GM18861 (cell line): Measurements from ENCODE around the gene F11.
"Not testable (repeated sequence)": the region's sequence is repeated elsewhere in the genome, so short reads cannot be mapped to it uniquely, and the experiment has no call there.

ENCODE experiments used
- ATAC-seq: cut with Tn5 transposase; IDR thresholded peaks from one replicate; pipeline ENCODE4 v1.9.1; 2021; ENCODE audit not compliant: unreplicated experiment

The F11 gene

DNA sequence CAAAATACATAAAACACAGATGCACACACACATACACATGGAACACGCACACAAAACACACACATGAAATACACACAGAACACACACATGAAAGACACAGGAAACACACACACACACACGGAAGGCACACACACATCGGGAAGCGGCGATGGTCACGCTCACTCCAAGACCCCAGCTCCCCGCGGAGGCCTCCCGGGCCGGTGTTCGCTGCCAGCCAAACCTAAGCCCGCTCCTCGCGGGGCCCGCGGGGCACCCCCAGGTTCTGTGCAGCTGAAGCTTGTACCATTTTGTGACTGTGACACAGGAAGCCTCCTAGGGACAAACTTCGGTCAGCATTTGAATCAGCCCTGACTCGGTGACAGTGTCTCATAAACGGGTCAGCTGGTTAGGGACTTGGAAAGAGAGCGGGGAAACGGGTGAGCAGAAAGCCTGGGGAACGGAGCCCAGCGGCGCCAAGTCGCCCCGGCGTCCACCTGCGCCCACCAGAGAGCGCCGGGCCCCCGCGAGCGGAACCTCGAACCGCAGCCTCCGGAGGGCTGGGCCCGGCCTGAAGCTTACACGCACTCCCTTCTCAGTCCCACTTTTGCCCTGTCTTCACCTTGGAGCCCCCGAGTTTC is 32.1 kb downstream of the F11 start:
- no peak for ATAC-seq

DNA sequence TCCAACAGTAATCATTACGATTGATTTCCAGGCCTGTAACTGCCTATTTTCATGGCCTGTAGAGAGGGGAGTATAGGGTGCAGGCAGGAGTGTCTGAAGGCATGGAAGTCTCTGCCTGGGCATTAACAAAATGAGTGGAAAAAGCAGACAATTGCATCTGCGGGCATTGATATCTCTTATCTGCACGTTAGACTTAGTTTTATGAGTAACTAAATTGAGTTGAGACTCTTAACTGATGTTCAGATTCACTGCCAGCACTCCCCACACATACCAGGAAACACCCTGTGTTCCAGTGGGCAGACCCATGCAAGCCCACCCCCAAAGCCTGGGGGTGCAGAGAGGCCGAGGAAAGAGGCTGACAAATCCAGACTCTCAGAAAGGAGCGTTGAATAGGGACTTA is 33.3 kb downstream of the F11 start:
- no peak for ATAC-seq

DNA sequence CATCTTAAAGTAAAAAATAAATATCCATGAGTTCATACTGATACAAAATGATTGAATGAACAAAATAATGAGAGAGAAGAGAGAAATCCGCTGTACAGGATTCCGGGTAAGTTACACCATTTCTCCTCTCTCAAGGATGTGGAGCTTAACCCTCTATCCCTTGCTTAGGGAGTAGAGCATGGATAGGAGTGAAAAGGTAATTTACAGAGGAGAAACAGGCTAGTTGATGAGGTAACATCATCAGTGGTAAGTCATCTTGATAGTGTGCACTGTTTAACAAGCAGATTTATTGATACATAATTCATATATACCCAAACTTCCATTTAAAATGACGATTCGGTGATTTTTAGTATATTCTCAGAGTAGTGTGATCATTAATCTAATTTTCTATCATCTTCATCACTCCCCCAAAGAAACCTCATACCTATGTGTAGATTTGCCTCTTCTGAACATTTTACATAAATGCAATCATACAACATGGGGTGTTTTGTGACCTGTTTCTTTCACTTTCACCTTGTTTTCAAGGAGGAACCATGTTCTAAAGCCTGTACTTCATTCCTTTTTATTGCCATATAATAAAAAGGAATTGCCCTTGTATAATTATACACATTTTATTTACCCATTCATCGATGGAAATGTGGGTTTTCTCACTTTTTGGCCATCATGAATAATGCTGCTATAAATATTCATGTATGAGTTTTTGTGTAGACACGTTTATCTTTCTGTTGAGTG is 34.8 kb downstream of the F11 start:
- no peak for ATAC-seq

DNA sequence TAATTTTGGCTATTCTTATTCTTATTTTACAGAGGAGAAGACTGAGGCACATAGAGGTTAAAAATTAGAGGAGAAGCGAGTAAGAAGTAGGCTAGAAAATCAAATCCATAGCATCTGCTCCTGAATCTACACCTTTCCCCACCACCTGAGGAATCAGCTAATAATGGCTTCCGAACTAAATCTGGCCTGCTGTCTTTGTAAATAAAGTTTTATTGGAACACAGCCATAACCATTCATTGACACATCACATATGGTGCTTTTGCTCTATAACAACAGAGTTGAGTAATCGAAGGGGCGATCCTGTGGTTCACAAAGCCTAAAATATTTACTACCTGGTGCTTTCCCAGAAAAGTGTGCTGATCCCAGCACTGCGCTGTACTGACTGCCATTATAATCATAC is 38.2 kb downstream of the F11 start:
- no peak for ATAC-seq

DNA sequence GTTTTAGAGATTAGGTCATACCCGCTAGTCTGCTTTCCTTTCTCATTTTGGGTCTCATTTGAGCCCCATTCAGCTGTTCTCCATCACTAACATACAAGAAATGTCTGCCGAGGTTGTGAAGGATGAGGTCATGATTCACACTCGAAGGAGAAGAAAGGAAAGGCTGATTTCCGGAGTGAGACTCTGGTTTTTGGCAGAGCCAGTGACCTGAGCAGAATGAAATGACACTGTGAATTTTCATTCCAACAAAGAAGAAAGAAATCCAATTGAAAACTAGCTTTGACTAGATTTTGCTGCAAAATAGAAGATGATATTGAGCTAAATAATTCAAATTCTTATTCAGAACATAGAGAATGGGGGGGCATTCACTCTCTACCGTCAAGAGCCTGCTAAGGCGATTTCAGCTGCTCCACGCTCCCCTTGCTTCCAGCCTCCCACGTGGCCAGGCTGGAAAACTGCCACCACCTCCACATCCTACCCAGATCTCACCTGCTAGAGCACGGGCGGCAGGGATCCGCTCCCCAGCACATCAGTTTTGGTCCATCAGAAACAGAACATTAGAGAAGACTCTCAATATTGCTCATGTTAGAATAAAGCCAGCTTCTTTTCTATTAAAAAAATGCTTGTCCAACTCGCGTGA is 39.0 kb downstream of the F11 start:
- no peak for ATAC-seq

DNA sequence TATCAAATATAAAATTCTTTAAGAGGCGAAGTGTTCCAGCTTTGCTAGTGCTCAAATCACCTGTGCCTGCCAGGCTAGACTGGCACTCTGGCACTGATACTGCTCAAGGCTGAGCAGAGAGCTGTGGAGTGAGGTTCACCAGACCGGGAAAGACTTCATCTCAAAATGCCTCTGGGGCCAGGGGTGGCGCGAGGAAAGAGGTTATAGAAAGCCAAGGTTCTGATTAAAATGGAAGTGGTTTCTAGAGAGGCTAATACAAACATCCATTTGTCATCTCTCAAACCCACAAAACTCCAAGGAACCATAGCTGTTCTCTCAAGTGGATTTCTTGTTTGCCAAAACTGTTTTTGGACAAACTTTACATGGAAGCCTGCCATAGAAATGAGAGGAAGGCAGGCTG is 41.5 kb downstream of the F11 start:
- no peak for ATAC-seq

DNA sequence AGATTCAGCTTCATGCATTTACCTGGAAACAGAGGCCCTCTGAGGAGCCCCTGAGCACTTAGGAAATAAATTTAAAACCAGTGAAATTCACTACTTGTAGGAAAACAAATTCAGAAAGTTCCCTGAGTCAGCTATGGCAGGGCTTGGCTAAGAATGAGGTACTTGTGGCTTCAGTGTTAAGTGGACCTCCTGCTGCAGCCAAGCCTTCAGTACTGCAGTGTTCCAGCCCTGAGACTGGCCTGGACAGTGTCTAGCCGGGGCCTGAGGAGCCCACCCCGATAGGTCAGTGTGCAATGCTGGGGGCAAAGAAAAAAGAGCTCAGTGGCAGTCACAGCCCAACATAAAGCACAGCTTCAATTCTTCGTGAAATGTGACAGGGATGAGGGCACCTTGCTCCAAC is 41.9 kb downstream of the F11 start:
- ATAC-seq: no peak

DNA sequence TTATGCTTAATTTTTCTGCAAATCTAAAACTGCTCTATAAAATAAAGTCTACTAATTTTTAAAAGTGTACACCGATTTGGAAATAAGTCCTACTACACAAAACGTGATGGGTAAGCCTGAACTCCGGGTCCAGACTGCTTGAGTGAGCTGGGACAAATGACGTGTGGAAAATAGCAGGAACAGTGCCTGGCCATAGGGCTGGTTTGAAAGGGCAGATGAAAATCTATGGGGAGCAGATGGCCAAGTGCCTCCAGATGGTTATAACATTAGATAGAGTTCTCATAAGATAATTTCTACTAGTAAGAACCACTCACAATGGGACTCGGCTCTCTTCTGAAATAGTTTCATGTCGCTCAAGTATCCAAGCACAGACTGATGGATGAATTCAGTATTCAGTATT is 52.5 kb downstream of the F11 start:
- no peak for ATAC-seq

DNA sequence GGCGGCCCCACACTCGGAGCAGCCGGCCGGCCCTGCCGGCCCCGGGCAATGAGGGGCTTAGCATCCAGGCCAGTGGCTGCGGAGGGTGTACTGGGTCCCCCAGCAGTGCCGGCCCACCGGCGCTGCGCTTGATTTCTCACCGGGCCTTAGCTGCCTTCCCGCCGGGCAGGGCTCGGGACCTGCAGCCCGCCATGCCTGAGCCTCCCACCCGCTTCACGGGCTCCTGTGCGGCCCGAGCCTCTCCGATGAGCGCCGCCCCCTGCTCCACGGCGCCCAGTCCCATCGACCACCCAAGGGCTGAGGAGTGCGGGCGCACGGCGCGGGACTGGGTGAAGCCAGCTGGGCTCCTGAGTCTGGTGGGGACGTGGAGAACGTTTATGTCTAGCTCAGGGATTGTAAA is 58.7 kb downstream of the F11 start:
- not testable (repeated sequence) for ATAC-seq

DNA sequence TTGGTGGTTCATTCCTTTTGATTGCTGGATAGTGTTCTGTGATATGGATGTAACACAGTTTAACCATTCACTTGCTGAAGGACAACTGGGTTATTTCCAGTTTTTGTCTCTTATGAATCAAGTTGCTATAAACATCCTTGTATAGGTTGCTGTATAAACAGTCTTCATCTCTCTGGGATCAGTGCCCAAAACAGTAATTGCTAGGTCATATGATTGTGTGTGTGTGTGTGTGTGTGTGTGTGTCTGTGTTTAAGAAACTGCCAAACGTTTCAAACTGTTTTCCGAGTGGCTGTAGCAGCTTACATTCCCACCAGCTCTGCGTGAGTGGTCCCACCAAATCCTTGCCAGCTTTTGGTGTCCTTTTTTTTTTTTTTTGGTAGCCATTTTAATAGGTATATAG is 60.4 kb downstream of the F11 start:
- no peak for ATAC-seq

DNA sequence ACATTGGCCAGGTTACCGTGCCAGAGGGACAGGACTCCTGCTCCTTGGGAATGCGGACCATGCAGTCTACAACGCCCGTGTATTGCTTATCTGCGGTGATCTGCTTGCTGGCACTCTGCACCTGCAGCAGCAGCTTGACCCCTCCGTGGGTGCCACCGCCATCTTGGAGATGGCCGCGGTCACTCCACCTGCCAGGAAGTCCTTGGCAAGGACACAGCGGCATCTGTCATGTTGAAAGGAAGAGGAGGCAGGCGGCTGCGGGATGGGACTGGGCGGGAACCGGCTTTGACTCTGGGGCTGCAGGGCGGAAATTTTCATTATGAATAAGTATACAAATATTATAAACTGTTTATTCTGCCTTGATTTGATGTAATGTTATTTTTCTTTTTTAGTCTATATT is 63.4 kb downstream of the F11 start:
- no peak for ATAC-seq

DNA sequence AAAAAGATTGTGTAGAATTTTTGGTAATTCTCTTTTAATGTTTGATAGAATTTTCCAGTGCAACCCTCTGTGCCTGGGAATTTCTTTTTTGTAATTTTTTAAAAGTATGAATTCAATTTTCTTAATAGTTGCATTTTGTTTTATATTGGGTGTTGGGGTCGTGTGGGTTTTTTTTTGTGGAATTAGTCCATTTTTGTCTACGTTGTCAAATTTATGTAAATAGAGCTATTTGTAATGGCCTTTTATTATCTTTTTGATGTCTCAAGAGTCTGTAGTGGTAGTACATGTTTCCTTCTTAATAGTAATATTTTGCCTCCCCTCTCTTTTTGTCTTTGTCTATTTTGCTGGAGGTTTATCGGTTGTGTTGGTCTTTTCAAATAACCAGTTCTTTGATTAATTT is 64.4 kb downstream of the F11 start:
- no peak for ATAC-seq

DNA sequence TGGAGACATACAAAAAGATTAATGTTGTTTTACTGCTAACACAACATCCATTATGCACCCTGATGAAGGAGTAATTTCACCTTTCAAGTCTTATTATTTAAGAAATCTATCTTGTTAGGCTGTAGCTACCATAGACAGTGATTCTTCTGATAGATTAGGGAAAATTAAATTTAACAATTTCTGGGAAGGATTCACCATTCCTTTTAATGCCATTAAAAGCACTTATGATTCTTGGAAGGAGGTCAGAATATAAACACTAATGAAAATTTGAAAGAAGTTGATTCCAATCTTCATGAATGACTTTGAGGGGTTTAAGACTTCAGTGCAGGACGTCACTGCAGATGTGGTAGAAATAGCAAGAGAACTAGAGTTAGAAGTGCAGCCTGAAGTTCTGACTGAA is 69.8 kb downstream of the F11 start:
- no peak for ATAC-seq
